OCI-LY3 (cell line): Measurements from ENCODE around the gene ANKRD55.
"Not testable (repeated sequence)": the region's sequence is repeated elsewhere in the genome, so short reads cannot be mapped to it uniquely, and the experiment has no call there.

ENCODE experiments used
- H2AFZ ChIP-seq: fragments of 200-600, 300-600 bp; shearing (Covaris generic); 2 replicates; pipeline ENCODE4 v1.6.0; 2014; ENCODE audit warnings: antibody characterized with exemption, low read depth, low read length
- H3K27ac ChIP-seq: fragments of 200-600, 300-600 bp; sonication (generic); 2 replicates; pipeline ENCODE4 v1.5.1; 2014; ENCODE audit warnings: mild to moderate bottlenecking, low read length, moderate library complexity, mixed read lengths
- H3K27me3 ChIP-seq: fragments of 200-600, 300-600 bp; sonication (generic); 2 replicates; pipeline ENCODE4 v1.6.1; 2014; ENCODE audit warnings: low read depth, low read length, mixed read lengths
- H3K36me3 ChIP-seq: fragments of 200-600, 300-600 bp; sonication (generic); replicated peaks from 2 replicates; pipeline ENCODE3; 2014; ENCODE audit warnings: low read depth, low read length, mixed read lengths
- H3K4me1 ChIP-seq: fragments of 300-600, 200-600 bp; sonication (generic); 2 replicates; pipeline ENCODE4 v1.6.1; 2014; ENCODE audit warnings: low read length, mixed read lengths
- H3K4me2 ChIP-seq: fragments of 200-600, 300-600 bp; sonication (generic); 2 replicates; pipeline ENCODE4 v1.6.1; 2014; ENCODE audit warnings: low read length, mixed read lengths
- H3K4me3 ChIP-seq: fragments of 300-600, 200-600 bp; sonication (generic); 2 replicates; pipeline ENCODE4 v1.5.1; 2014; ENCODE audit warnings: antibody characterized with exemption, mild to moderate bottlenecking, low read length, moderate library complexity
- H3K79me2 ChIP-seq: fragments of 300-600, 200-600 bp; shearing (Covaris generic); 2 replicates; pipeline ENCODE4 v1.6.1; 2014; ENCODE audit warnings: mild to moderate bottlenecking, low read length, mixed read lengths
- H3K9ac ChIP-seq: fragments of 300-600, 200-600 bp; shearing (Covaris generic); 2 replicates; pipeline ENCODE4 v1.6.0; 2014; ENCODE audit warnings: mild to moderate bottlenecking, low read length, moderate library complexity
- H3K9me3 ChIP-seq: fragments of 200-600, 300-600 bp; shearing (Covaris generic); 2 replicates; pipeline ENCODE4 v1.6.1; 2014; ENCODE audit warnings: low read length, mixed read lengths; ENCODE audit not compliant: insufficient read depth
- H4K20me1 ChIP-seq: fragments of 200-600, 300-600 bp; sonication (generic); 2 replicates; pipeline ENCODE4 v1.6.1; 2016; ENCODE audit warnings: low read length, mixed read lengths; ENCODE audit not compliant: insufficient read depth
- EZH2phosphoT487 ChIP-seq: fragments of 200-600 bp; shearing (Covaris generic); IDR thresholded peaks from 2 replicates; pipeline ENCODE4 v1.6.1; 2018; ENCODE audit warnings: antibody characterized with exemption, mixed run types, low read depth
- TF ChIP-seq, protein P1 (sequence below): fragments of 200-600, 300-600 bp; sonication (generic); IDR thresholded peaks from 2 replicates; pipeline ENCODE4 v1.5.1; 2014; ENCODE audit warnings: antibody characterized with exemption, low read length, low read depth

Gene ANKRD55

DNA sequence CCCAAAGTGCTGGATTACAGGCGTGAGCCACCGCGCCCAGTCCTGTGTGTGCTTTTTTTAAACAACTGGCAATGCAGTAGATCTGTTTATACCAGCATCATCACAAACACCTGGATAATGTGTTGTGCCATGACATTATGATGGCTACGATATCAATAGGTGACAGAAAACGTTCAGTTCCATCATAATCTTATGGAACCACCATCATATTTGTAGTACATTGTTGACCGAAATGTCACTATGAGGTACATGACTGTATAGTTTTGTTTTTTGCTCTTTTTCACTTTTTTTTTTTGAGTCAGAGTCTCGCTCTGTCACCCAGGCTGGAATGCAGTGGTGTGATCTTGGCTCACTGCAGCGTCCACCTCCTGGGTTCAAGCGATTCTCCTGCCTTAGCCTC, 24.4 kb downstream of the ANKRD55 start:
- no peak for TF ChIP-seq EZH2phosphoT487
- TF ChIP-seq, protein P1, sequence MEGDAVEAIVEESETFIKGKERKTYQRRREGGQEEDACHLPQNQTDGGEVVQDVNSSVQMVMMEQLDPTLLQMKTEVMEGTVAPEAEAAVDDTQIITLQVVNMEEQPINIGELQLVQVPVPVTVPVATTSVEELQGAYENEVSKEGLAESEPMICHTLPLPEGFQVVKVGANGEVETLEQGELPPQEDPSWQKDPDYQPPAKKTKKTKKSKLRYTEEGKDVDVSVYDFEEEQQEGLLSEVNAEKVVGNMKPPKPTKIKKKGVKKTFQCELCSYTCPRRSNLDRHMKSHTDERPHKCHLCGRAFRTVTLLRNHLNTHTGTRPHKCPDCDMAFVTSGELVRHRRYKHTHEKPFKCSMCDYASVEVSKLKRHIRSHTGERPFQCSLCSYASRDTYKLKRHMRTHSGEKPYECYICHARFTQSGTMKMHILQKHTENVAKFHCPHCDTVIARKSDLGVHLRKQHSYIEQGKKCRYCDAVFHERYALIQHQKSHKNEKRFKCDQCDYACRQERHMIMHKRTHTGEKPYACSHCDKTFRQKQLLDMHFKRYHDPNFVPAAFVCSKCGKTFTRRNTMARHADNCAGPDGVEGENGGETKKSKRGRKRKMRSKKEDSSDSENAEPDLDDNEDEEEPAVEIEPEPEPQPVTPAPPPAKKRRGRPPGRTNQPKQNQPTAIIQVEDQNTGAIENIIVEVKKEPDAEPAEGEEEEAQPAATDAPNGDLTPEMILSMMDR: no peak
- no peak overlapping the region for H3K27ac ChIP-seq
- no peak overlapping the region for H3K9ac ChIP-seq

DNA sequence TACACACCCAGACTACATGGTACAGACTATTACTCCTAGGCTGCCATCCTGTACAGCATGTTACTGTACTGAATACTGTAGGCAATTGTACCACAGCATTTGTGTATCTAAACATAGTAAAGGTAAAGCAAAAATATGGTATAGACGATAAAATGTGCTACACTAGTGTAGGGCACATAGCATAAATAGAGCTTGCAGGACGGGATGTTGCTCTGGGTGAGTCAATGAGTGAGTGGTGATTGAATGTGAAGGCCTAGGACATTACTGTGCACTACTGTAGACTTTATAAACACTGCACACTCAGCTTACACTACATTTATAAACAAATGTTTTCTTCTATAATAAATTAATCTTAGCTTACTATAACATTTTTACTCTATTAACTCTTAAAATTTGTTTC, 25.6 kb downstream of the ANKRD55 start:
- Histone ChIP-seq H3K9ac (no peak overlapping the region), H3K4me1 (no peaks in the 10 kb centered on the region), H4K20me1 (no peaks in the 10 kb centered on the region), H3K27me3 (no peaks in the 10 kb centered on the region), H3K27ac (no peak overlapping the region), H3K36me3 (no peaks in the 10 kb centered on the region), H2AFZ (no peak overlapping the region), H3K79me2 (no peaks in the 10 kb centered on the region), H3K4me3 (no peak overlapping the region), H3K9me3 (no peaks in the 10 kb centered on the region), H3K4me2 (no peak overlapping the region)
- TF ChIP-seq, protein P1: no peak
- no peak for TF ChIP-seq EZH2phosphoT487

More for the DNA sequence above, 24.4 kb downstream of the ANKRD55 start:
- Histone ChIP-seq H3K79me2 (no peaks in the 10 kb centered on the region), H2AFZ (no peak overlapping the region), H3K4me3 (no peak overlapping the region), H3K4me2 (no peak overlapping the region), H3K9me3 (no peaks in the 10 kb centered on the region), H4K20me1 (no peaks in the 10 kb centered on the region), H3K36me3 (no peaks in the 10 kb centered on the region), H3K4me1 (no peaks in the 10 kb centered on the region), H3K27me3 (no peaks in the 10 kb centered on the region)

DNA sequence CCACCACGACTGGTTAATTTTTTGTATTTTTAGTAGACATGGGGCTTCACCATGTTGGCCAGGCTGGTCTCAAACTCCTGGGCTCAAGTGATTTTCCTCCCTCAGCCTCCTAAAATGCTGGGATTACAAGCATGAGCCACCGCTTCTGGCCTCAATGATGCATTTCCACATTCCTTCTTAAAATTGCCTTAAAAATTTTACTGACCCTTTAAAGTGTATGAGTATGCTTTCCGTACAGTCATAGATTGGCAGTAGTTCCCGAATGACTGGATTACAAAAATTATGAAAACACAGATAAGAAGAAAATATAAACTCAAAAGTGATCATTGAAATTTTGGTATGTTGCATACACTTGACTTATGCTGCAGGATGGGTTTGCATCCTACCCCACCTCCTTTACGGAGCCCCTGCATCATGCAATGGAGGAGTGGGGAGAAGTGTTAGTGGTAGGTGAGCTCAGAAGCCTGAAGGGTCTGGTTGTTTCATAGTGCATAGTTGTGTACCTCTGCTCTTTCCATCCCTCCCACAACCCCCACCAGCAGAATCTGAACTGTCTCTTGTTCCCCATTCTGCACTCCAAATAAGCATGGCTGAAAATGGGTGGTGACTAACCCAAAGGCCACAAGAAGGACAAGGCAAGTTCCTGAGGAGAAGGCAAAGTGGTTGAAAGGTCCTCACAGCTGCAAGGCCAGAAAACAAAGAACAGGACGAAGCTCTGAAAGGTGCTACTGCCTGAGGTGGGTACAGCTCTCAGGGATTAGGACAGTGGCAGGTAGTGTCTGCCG, 26.8 kb downstream of the ANKRD55 start:
- no peaks in the 10 kb centered on the region for H3K9me3 ChIP-seq
- no peak overlapping the region for H3K27ac ChIP-seq
- peaks cover 3% of the 10 kb centered on the region for H3K4me1 ChIP-seq
- H3K9ac ChIP-seq: no peak overlapping the region
- no peak overlapping the region for H2AFZ ChIP-seq
- H3K4me3 ChIP-seq: no peak overlapping the region
- no peak overlapping the region for H3K4me2 ChIP-seq
- TF ChIP-seq EZH2phosphoT487: no peak
- TF ChIP-seq, protein P1: no peak
- no peaks in the 10 kb centered on the region for H3K27me3 ChIP-seq
- H3K79me2 ChIP-seq: no peaks in the 10 kb centered on the region
- H4K20me1 ChIP-seq: no peaks in the 10 kb centered on the region
- no peaks in the 10 kb centered on the region for H3K36me3 ChIP-seq

DNA sequence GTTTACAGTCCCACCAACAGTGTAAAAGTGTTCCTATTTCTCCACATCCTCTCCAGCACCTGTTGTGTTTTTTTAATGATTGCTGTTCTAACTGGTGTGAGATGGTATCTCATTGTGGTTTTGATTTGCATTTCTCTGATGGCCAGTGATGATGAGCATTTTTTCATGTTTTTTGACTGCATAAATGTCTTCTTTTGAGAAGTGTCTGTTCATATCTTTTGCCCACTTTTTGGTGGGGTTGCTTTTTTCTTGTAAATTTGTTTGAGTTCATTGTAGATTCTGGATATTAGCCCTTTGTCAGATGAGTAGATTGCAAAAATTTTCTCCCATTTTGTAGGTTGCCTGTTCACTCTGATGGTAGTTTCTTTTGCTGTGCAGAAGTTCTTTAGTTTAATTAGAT, 29.2 kb downstream of the ANKRD55 start:
- not testable (repeated sequence) for H3K27ac ChIP-seq, H3K27me3 ChIP-seq, H4K20me1 ChIP-seq, H3K79me2 ChIP-seq, H3K4me2 ChIP-seq, H3K36me3 ChIP-seq, H3K9me3 ChIP-seq, H2AFZ ChIP-seq, H3K9ac ChIP-seq, H3K4me3 ChIP-seq
- H3K4me1 ChIP-seq: peaks cover 14% of the 10 kb centered on the region
